Measurements from ENCODE around the gene FOXP1. TPM values are rescaled to one million over a fixed set of nuclear protein-coding genes. Genes with fewer than 3 reads are reported as not detected.
A peak's percentile ranks its signal among the peaks of the same experiment; 100 is the strongest.

Gene FOXP1
- total and polyA plus RNA-seq, 8 donors, result 95.1 to 143 (median 123) TPM

DNA sequence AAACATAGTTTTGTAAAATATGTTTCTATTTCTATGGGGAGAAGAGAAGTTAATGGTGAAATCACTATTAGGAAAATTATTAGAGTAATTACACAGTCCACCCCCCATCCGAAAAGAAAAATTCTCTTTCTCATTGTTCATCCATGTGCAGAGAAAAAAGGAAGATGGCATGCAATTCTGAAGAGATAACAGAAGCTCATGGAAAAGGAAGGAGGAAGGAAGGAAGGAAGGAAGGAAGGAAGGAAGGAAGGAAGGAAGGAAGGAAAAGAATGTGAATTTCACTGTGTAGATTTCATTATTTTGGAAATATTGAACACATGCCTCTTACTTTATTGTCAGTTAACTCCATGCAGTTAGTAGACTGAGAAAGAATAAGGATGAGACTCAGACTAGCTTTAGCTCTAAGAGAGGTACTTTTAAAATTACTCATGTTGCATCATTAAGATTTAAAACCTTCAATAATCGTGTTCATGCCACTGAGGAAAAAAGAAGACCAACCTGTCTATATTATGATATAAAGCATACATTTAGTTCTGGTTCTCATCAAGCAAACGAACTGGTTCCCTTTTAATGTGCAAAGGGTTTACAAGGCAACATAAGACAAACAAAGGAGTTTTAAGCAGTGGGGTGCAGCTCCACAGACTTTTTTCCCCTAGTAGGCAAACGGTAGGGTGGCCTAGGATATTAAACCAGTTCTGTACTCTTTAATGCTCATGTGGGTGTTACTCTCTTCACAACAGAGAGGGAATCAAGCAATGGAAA, 379.6 kb downstream of the FOXP1 start:
- H3K4me1 ChIP-seq, result peaks cover 0 to 22% of the 10 kb centered on the region in 2 donors
- H3K4me3 ChIP-seq, result no peak overlapping the region
- intact Hi-C loops (cut with DNase I), result no loop called here
- ATAC-seq (no peak), DNase-seq (no peak)
- H3K36me3 ChIP-seq, result no peaks in the 10 kb centered on the region
- no peaks in the 10 kb centered on the region for H3K27me3 ChIP-seq
- TF ChIP-seq, protein P1, sequence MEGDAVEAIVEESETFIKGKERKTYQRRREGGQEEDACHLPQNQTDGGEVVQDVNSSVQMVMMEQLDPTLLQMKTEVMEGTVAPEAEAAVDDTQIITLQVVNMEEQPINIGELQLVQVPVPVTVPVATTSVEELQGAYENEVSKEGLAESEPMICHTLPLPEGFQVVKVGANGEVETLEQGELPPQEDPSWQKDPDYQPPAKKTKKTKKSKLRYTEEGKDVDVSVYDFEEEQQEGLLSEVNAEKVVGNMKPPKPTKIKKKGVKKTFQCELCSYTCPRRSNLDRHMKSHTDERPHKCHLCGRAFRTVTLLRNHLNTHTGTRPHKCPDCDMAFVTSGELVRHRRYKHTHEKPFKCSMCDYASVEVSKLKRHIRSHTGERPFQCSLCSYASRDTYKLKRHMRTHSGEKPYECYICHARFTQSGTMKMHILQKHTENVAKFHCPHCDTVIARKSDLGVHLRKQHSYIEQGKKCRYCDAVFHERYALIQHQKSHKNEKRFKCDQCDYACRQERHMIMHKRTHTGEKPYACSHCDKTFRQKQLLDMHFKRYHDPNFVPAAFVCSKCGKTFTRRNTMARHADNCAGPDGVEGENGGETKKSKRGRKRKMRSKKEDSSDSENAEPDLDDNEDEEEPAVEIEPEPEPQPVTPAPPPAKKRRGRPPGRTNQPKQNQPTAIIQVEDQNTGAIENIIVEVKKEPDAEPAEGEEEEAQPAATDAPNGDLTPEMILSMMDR (IDR thresholded peaks at IDR 0.05), result no peak
- H3K9me3 ChIP-seq, result no peaks in the 10 kb centered on the region
- no peak overlapping the region for H3K27ac ChIP-seq

DNA sequence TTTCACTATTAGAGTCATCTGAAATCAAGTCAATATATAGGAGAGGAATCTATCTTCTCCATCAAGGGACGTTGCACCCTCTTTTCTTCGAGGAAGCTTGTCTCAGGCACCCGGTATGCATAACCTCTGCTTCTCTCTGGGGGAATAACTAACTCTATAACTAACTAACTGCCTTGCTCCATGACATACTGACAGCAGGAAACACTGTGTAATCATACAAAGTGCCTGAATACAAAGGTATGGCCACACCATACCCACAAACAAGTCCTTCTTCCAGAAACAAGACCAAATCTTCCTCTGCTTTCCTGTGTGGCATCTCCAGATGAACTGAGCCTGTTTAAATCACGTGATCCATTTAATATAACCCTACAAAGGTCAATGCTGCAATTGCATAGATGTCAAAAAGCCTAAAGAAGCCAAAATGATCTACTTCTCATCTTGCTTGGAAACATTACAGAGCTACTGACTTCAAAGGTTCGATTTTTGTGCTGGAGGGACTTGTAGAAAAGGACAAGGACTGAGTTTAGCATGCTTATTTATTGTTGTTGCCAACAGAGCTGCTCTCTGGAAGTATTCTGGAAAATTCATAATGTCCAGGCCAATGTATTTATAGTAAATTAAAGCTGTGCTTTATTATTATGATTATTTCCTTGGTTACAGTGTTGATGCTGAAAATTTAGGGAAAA, 380.5 kb downstream of the FOXP1 start:
- Histone ChIP-seq H3K36me3 (no peaks in the 10 kb centered on the region), H3K27me3 (no peaks in the 10 kb centered on the region), H3K27ac (peak overlapping the region in 1 of 2 donors; percentile 16), H3K4me1 (peaks cover 0 to 13% of the 10 kb centered on the region in 2 donors), H3K9me3 (no peaks in the 10 kb centered on the region), H3K4me3 (no peak overlapping the region)
- TF ChIP-seq, protein P1 (IDR thresholded peaks at IDR 0.05), result no peak
- intact Hi-C loops (cut with DNase I), result no loop called here
- DNase-seq (no peak), ATAC-seq (no peak)

DNA sequence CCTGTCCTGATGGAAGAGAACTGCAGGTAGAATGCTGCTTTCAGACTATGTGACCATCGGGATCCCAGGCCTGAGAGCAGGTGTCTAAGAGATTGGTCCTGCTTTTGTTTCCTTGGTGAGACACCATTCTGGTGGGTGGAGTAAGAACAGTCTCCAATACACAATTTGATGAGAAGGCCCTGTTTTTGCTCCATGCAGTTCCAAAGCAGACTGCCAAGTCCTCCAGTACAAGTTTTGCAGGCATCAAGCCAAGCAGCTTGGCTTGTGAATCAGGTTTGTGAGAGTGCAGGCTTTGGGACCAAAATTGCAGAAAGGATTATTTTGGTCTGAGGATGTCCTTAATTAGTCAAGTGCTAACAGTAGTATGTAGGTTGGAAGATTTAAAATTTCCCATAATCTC, 381.6 kb downstream of the FOXP1 start:
- no peaks in the 10 kb centered on the region for H3K9me3 ChIP-seq
- no peaks in the 10 kb centered on the region for H3K36me3 ChIP-seq
- H3K27me3 ChIP-seq, result no peaks in the 10 kb centered on the region
- intact Hi-C loops (cut with DNase I), result no loop called here
- peak in 2 of 4 donors; percentile 81 to 89 for DNase-seq
- ATAC-seq, result peak; percentile 63
- TF ChIP-seq, protein P1 (IDR thresholded peaks at IDR 0.05), result no peak
- H3K27ac ChIP-seq, result no peak overlapping the region
- peaks cover 0 to 13% of the 10 kb centered on the region in 2 donors for H3K4me1 ChIP-seq
- H3K4me3 ChIP-seq, result no peak overlapping the region

DNA sequence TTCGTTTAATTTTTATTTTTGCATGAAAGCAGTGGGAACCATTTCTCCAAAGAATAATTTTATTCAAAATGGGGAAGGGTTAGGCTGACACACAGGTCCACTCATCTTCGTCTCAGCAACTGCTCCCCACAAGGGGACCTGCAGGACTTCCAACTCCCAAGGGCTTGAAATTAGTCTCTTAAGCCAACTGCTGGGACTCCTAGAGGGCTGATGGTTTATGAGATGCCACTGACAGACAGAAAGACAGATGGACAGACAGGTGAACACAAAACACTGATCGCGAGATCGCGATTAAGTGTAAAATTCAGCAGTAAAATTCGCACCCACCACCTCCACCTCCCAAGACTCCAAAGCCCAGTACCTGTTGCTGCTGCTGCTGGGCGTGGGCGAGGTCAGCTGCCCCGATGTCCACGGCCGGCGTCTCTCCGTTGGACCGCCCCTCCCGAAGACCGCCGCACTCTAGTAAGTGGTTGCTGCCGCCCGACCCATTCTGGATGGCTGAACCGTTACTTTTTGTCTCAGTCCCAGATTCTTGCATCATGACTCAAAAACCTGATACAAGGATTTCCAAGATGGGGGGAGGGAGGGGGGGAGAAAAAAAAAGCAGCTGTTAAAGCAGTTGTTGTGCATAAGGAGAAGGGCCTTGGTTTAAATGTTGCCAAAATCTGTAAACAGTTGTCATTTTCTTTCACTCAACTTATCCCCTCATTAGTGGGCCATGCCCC, 385.5 kb downstream of the FOXP1 start:
- intact Hi-C loops (cut with DNase I), result no loop called here
- ATAC-seq (no peak), DNase-seq (no peak)
- H3K27ac ChIP-seq, result no peak overlapping the region
- peaks cover 5 to 13% of the 10 kb centered on the region in 2 donors for H3K4me1 ChIP-seq
- TF ChIP-seq, protein P1 (IDR thresholded peaks at IDR 0.05), result no peak
- H3K4me3 ChIP-seq, result no peak overlapping the region
- H3K27me3 ChIP-seq, result no peaks in the 10 kb centered on the region
- H3K9me3 ChIP-seq, result no peaks in the 10 kb centered on the region
- peaks cover 0 to 6% of the 10 kb centered on the region in 2 donors for H3K36me3 ChIP-seq

DNA sequence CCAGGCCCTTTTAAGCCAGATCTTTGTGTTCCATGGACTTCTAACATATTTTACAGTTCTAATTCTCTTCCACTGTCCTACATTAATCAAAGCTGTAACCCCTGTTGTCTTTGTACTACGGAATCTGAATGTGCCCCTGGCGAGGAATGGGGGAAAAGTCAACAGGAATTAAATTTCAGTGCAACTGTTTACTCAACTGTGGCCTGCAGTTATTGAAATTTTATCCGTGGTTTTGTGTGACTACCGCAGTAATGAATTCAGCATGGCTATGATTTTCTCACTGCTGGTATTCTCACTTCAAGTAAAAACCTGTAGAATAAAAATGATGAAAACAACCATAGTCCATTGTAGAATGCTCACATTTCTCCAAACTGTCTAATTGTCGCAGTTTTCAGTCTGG, 388.0 kb downstream of the FOXP1 start:
- Histone ChIP-seq H3K4me3 (no peak overlapping the region), H3K27ac (no peak overlapping the region), H3K4me1 (peaks cover 5 to 6% of the 10 kb centered on the region in 2 donors), H3K27me3 (no peaks in the 10 kb centered on the region), H3K9me3 (no peaks in the 10 kb centered on the region), H3K36me3 (peaks cover 0 to 6% of the 10 kb centered on the region in 2 donors)
- intact Hi-C loops (cut with DNase I), result no loop called here
- ATAC-seq, result no peak
- TF ChIP-seq, protein P1 (IDR thresholded peaks at IDR 0.05), result no peak
- DNase-seq, result no peak
